GM19328 (cell line): Measurements from ENCODE around the gene COL9A3.
"Not testable (repeated sequence)": the region's sequence is repeated elsewhere in the genome, so short reads cannot be mapped to it uniquely, and the experiment has no call there.

Experiments used
- ATAC-seq: cut with Tn5 transposase; IDR thresholded peaks from one replicate; pipeline ENCODE4 v1.9.1; 2021; ENCODE audit warnings: mild to moderate bottlenecking, moderate library complexity; ENCODE audit not compliant: unreplicated experiment

The COL9A3 gene

GRCh38 chr20:62852841-62853240, 36.0 kb downstream of the COL9A3 start:
- ATAC-seq, result no peak

GRCh38 chr20:62853304-62853703, 36.5 kb downstream of the COL9A3 start:
- not testable (repeated sequence) for ATAC-seq

- ATAC-seq, result no peak
These were observed 37.3 kb downstream of the COL9A3 start for GRCh38 chr20:62854121-62854520.

- ATAC-seq, result no peak
These were observed 38.3 kb downstream of the COL9A3 start for GRCh38 chr20:62855120-62855519.

GRCh38 chr20:62856931-62857619, 40.2 kb downstream of the COL9A3 start:
- no peak for ATAC-seq

GRCh38 chr20:62858058-62858830, 41.4 kb downstream of the COL9A3 start:
- no peak for ATAC-seq

- ATAC-seq, result no peak
These were observed 42.9 kb downstream of the COL9A3 start for GRCh38 chr20:62859721-62860120.

- no peak for ATAC-seq
These were observed 43.6 kb downstream of the COL9A3 start for GRCh38 chr20:62860391-62860923.

GRCh38 chr20:62860924-62861691, 44.3 kb downstream of the COL9A3 start:
- ATAC-seq, result peak; percentile 30

- ATAC-seq, result peak; percentile 60
These were observed 45.0 kb downstream of the COL9A3 start, which contains the start of gene TCFL5 for GRCh38 chr20:62861726-62862336. Gene TCFL5 (minus strand): TSS chr20:62861822. CDS start chr20:62861670, 152 bp downstream.

GRCh38 chr20:62864207-62864606, 47.4 kb downstream of the COL9A3 start:
- no peak for ATAC-seq

GRCh38 chr20:62872184-62872847, 55.5 kb downstream of the COL9A3 start:
- no peak for ATAC-seq

- no peak for ATAC-seq
These were observed 56.0 kb downstream of the COL9A3 start for GRCh38 chr20:62872862-62873261.

- no peak for ATAC-seq
These were observed 56.4 kb downstream of the COL9A3 start for GRCh38 chr20:62873280-62873679.

GRCh38 chr20:62873681-62874031, 56.8 kb downstream of the COL9A3 start:
- not testable (repeated sequence) for ATAC-seq

GRCh38 chr20:62874964-62875344, 58.1 kb downstream of the COL9A3 start:
- no peak for ATAC-seq

GRCh38 chr20:62875419-62876361, 58.8 kb downstream of the COL9A3 start:
- no peak for ATAC-seq

GRCh38 chr20:62876501-62876901, 59.7 kb downstream of the COL9A3 start:
- no peak for ATAC-seq
